ENCODE data around the gene SLC22A23.

SLC22A23 gene

DNA sequence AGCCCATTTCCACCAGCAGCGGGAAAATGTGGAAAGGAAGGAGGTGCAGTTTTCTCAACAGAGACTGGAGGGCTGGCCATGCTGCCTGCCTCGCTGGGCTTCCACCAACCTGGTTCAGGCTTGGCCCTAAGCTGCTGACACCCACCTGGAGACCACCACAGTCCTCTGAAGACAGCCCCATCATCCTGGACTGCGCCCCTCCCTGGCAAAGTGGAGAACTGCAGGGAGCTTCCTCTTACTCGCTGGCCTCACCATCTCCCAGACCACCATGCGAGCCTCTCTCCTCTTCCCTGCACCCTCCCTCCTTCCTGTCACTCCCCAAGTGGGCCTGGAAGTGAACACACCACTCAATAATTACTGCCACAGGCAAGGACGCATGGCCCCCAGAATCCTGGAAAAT lies 126.7 kb downstream of the SLC22A23 start:
- no peak for DNase-seq

DNA sequence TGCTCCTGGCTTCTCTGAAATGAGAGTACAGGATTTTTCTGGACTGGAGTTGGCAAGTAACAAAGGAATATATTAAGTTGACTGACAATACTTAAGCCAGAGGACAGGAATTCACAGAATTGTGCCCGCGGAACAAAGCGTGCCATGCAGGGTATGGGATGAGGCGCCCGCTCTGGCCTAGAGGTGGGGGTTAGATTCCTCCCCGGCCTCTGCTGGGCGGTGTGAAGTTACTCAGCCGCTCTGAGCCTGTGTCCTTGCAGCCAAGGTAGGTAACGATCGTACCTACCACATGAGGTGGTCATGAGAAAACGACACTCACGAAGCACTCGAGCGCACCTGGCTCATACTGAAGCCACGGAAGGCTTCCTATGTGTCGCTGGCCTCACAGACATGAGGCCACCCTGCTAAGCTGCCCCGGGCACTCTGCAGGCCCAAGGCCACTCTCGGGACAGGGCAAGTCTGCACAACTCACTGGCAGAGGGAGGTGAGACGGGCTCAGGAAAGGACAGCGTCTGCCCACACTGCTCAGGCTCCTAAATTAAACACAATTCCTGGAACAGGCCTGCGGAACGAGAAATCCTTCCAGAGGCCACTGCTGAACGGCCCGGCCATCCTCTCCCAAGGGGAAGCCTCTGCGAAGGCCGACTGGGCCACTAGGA lies 127.3 kb downstream of the SLC22A23 start:
- no peak for DNase-seq

DNA sequence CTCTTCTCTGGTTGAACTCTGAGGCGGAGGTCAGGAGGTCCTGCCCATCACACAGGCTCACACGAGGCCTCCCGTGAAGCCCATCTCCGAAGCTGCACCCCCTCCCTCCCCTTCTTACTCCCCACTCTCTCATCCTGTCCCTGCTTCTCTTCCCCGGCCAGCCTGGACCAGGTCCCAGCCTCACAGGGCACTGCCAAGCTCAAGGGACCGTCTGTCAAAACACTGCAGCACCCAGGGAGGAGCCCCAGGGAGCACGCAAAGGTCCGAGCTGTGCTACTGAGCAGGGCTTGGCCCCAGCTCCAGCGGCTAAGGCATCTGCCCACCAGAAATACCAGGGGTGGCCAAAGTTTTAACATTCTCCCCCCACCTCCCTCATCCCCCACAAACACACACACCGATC lies 128.1 kb downstream of the SLC22A23 start:
- DNase-seq = no peak

DNA sequence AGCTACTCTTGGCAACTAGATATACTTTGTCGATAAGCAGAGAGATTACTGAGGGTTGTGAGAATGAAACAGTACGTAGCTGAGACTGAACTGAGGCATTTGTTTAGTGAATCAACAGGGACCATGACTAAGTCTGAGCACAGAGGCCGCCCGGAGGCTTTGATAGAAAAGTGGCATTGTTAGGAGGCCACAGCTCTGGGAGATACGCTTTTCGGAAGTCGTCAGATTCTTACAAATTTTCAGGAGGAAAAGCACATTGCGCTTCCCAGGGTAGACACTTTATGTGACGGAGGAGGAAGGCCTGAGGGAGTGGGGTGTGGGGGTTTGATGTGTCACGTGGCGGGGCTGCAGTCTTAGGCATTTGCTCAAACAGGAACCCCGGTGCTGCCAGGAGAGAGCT lies 128.7 kb downstream of the SLC22A23 start:
- no peak for DNase-seq

DNA sequence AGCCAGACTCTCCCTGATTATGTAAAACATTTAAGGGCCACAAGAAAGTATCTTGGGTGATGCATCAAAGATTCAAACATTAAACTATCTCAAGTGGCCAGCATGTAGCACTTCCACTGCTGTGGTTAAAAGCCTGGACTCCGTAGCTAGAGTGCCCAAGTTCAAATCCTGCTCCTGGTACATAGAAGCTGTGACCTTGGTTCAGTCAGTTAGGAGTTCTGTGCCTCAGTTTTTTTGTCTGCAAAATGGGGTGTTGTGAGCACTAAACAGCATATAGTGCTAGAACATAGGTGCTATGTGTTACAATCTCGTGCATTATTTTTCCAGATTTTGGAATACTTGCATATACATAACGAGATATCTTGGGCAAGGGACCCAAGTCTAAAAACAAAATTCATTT lies 129.4 kb downstream of the SLC22A23 start:
- DNase-seq = no peak

DNA sequence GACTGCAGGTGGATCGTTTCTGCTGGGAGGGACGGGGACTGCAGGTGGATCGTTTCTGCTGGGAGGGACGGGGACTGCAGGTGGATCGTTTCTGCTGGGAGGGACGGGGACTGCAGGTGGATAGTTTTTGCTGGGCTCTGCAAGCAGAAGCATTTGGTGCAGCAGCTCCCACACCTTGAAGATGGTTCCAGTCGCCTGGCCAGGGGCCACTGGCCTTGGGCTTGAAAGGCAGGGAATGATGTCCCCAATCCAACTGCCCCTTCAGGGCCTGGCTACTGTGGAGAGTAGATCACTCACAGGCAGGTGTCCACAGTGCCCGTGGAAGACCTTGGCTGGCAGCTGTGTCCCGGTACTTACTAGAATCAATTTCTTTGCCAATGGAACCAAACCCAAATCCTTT lies 129.9 kb downstream of the SLC22A23 start:
- DNase-seq = no peak

DNA sequence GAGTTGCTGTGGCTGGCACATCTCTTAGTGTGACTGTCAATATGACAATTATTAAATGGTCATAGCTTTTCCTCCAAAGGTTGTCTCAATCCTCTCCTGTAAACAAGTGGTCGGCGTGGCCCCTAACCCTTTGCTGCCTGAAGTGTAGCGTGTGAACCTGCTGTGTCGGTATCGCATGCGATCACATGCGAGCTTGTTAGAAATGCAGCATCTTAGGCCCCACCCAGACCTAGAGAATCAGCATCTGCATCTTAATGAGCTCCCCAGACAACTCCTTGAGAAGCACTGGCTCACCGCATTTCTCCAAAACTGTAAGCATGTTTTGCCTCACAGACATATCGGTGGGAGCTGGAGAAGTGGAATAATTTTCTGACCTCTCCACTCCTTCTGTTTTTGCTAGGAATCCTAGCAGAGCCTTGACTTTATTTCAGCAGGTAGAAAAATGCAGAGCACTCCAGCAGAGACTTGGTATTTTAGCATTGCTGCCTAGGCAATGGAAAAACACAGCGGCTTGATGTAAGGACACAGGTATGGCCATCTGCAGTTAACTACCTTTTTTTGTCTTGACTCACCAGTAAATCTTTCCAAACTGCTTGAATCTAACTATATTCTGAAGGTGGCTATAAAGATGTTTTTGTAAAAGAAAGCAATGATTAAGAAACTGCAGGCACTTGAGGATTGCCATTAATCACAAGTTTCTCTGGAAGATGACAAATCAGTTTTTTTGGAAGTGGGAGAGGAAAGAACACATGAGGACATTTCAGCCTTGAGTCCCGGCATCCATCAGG lies 130.5 kb downstream of the SLC22A23 start:
- no peak for DNase-seq

DNA sequence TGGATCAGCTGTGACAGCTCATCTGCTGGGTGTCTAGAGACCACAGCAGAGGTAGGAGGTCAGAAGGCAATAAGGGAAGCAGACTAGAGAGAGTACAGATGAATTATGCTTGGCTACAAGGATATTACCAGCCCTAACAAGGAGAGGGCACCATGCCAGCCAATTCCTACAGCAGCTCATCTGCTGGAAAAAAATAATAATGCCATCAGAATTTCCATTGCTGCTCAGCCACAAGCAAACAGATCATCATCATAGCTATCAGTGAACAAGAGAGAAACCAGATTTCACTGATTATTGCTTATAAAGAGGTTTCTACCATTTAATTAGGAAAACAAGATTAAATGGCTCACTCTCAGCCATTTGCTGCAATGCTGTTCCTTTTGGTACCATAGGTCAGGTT lies 131.6 kb downstream of the SLC22A23 start:
- DNase-seq = peak; percentile 16

DNA sequence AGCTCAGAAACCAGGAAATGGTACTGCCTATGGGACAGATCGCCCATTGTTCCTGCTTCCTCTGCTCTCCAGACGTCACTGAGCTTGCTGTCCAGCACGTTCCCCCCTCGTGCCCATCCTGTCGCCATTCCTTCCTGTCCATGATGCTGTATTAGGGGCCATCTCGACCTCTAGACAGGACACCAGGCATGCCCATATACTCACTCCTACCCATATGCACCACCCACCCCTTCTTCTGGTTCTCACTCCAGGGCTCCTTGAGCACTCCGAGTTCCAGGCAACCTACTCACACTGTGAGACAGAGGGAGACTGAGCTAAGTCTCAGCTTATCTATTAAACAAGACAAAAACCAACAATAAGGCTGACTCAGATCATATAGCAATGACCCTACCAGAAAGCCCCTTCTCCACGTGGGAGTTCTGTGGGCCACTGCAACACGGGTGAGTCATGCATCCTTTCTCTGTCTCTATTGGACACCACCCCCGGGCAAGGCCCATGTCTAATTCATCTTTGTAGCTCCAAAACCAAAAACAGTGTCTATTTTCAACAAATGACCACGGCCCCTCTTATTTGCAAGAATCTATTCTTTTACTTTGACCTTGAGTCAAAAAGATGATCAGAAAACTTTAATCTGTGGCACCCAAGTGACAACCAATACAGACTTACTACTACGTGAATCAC lies 132.4 kb downstream of the SLC22A23 start:
- peak; percentile 71 for DNase-seq

DNA sequence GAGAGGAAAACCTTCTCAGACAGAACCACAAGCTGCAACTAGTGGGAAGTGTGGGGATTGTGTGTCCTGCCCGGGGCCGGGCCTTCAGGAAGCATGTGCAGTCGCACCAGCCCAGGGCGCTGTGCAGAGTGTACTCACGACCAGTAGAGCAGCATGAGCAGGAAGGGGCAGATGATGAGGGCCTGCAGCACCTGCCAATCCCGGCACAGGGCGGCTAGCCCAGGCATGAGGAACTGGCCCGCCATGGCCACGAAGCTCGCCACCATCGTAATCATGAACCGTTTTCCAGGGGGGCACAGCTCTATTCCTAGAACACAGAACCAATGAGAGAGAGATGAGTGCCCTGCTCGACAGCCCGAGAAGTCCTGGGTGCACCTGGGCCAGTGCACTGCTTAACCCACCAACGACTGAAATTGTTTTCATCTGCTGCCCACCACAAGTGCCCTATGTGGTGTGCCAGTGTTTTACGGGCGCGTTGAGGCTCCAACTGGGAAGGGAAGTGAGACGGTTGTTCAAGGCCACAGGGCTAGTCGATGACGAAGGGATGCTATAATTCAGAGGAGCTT lies 133.1 kb downstream of the SLC22A23 start:
- DNase-seq = no peak

DNA sequence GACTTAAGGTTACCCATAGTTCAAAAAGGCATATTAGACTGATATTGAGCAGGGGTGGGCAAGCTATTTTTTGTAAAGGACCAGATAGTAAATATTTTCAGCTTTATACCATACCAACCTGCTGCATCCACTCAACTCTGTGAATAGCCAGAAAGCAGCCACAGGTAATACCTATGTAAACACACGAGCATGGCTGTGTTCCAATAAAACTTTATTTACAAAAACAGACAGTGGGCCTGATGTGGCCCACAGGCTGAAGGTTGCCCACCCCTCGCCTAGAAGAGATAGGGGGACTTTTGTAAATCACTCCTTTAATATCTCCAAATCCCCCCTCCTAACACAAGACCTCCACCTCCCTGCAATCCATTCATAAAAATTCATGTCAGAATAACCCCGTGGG lies 133.7 kb downstream of the SLC22A23 start:
- DNase-seq = no peak

DNA sequence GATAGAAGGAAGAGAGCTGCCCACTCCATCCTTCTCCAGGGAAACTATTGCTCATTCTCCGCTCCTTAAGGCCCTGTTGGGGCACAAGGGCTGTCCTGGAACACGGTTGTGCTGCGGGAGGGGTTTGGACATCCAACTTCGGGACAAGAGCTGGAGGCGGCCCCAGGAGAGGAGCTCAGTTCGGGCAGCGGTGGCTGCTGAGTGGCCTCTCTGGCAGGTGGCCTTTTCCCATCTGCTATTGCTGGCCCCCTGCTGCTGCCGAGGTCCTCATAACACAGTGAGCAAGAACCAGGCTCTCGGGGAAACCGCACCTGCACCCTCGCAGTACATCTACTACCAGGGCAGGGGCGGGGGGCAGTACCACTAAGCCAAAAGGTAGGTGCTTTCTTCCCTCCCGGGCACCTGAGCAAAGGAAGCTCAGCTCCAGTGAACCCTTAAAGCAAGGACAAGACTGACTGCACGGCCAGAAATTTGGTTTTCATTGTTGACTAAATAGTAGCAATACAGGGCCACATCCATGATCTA lies 134.4 kb downstream of the SLC22A23 start:
- DNase-seq = no peak

DNA sequence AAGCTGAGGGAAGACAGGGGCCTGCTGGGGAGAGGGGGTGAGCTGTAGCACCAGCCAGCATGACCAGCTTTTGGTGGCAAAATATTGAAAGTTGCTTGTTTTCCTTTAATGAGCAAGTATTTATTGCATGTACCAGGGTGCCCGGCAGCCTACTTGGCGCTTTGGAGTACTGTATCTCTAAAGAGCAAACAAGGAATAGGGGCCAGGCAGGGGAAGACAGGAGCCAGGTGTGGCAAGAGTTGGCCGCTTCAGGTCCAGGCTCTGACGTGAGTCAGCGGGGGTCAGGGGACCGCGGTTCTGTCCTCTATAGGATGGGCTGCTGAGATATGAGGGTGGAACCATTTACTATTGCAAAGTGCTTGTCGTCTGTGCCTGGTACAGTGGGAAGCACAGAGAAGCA lies 135.0 kb downstream of the SLC22A23 start:
- no peak for DNase-seq

DNA sequence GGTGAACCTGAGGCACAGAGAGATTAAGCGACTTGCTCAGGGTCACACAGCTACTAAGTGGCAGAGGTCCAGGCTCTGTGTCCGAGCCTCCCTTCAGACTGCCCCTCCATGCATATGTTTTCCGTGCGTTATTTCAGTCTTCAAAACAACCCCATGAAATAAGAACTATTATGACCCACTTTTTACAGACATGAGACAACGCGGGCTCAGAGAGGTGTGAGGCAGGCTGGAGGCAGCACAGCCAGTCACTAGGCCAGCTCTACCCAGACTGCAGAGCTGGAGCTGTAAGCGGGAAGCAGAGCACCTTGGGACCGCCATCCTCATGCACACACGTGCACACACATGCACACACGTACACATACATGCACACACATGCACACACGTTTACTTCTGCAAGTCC lies 135.8 kb downstream of the SLC22A23 start:
- DNase-seq = no peak

DNA sequence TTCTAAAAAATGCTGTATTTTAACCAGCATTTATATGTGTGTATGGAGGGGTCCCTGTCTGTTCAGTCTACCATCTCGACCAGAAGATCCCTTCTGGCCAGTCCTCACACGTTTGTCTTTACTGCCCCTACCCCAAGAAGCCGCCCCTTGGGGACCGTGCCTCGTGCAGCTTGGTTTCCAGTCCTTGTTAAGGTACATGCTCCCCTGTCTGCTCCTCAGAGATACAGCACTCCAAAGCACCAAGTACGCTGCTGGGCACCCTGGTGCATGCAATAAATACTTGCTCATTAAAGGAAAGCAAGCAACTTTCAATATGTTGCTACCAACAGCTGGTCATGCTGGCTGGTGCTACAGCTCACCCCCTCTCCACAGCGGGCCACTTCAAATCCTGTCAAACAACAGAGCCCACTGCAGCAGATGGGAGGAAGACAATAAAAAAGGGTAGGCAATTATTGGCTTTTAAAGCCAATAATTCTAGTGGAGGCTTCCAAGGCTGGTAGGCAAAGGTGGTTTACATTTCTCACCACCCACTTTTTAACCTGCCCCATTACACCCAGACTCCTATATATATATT lies 136.5 kb downstream of the SLC22A23 start:
- DNase-seq = no peak

DNA sequence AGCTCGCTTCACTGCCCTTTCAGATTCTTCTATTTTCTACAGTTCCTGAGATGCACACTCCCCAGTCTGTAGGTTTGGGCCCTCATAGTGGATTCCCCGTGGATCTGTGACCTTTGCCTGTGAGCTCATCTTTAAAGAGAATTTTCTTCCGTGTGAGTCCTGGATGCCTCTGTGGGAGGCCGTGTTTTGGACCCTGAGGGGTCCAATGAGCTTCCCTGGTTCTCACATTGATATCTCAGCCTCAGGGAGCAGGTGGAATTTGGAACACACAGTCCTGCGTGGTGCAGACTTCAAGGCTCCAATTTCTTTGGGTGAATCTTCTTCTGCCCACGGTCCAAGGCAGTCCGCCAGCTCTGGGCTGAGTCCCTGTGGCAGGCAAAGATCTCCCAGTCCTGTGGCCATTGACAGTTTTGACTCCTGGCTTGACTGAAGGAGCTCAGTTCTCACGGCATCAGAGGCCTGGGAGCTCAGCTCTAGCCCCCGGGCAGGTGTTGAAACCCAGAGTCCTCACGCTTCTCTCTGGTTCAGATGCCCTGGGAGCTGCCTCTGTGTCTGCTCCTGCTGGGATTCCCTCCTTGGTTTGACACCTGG lies 137.1 kb downstream of the SLC22A23 start:
- DNase-seq = no peak

DNA sequence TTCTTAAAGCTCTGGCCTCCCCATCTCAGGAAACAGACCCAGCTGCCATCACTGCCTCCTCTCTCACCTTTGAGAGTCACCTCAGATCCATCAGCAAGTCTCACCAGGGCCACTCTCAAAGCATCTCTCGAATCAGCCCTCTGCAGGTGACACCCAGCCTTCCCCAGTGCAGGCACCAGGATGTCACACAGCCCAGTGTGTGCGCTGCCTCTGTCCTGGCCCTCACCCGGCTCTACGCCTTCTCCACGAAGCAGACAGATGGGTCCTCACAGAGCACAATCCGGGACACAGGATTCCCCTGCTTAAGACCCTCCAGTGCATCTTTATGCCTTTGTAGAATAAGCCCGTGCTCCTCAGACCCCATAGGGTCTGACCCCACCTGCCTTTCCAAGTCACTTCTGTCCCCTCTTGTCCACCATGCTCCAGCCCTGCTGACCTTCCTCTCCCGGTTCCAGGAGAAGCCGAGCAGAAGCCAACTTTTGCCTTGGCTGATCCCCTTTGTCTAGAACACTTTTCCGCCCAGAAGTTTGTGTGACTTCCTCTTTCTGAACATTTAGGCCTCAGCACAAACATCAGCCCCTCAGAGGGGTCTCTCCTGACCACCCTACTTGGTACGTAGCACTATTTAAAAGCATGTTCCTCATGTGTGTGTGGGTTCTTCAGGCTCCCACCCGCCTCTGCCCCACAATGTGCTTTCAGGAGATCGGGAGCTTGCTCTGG lies 137.9 kb downstream of the SLC22A23 start:
- no peak for DNase-seq

DNA sequence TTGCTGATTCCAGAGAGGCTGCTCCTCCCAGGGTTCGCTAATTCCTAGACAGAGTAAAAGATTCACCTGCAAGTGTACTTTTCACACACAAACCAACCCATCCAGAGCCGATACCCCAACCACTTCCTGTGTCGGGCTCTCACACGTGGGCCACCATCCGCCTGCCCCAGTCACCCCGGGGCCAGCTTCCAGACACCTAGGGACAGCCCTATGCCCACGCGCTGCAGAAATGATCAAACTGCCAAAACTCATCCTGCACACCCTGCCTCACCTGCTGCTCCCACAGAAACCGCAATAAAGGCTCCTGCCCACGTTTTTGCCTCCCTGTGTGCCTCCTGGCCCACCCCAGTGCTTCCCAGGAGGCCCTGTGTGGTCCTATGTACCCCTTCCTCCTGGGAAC lies 138.6 kb downstream of the SLC22A23 start:
- DNase-seq = no peak

DNA sequence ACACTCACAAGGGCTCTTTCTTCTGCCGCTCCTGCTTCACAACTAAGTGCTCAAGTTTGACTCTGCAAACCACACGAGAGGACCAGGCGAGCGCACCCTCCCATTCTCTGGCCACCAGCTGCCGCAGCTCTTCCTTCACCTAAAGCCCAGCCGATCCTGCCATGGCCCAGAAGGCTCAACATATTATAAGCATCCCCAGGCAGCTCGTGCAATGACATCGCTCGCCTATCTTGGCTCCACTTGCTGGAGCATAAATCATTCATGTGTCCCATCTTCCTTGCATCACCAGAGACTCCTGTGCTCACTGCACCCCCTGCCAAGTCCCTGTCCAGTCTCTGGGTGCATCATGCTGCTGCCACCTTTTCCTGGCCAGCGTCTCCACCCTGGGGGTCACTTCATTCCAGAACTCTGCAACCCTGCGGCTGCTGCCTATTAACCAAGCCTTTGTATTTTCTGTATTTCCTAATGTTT lies 139.1 kb downstream of the SLC22A23 start:
- DNase-seq = no peak

DNA sequence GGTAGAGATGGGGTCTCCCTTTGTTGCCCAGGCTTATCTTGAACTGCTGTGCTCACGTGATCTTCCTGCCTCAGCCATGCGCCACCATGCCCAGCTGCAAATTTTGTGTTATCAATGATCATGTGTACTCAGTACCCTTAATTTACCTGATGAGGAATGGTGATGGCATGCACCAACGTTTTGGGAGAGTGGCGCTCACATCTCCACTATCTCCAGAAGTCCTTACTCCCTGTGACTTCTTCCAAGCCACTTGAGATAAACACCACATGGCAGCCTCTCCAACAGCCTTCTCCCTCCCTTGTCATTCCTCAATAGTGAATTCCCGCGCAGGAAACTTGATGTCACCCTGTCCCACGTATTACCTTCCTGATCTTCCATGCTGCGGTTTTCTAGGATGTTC lies 140.0 kb downstream of the SLC22A23 start:
- DNase-seq = no peak

DNA sequence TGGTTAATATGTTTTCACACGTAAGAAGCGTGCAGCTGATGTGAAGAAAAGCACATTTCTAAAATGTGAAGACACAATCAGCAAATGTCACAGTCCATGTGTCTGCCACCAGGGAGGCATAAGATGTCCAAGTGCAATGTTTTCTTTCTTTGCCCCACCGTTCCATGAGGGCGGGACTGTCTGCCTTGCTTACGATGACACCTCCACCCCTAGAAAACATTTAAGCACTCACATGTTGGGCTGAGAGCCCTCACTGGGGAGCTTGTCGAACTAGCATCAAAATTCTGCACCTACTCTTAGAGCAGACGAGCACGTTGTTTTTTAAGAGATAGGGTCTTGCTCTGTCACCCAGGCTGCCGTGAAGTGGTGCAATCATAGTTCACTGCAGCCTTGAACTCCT lies 140.5 kb downstream of the SLC22A23 start:
- no peak for DNase-seq

DNA sequence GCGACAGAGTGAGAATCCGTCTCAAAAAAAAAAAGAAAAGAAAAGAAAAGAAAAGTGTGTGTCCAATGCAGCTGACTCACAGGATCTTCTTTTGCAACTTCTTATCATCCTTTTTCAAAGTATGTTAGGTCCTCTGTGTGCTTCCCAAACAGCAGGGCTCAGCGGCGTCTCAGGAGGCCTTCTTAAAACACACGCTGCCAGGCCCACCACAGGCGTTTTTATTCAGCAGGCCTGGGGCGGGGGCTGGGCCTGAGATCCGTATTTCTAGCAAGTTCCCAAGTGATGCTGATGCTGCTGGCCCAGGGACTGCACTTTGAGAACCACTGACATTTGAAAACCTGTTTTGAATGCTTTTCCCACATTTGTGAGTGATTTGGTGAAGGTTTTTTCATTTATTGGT lies 141.0 kb downstream of the SLC22A23 start:
- DNase-seq = no peak

Measured in amniotic stem cell (primary cell).